Measurements from ENCODE around the gene ZCCHC4.

Gene ZCCHC4

GRCh38 chr4:25291158-25291733 is 21.3 kb upstream of the ZCCHC4 start:
- H3K79me2 ChIP-seq (ENCODE audit: insufficient read depth, low read length) = no peaks in the 10 kb centered on the region

GRCh38 chr4:25297528-25298242 is 14.9 kb upstream of the ZCCHC4 start:
- no peaks in the 10 kb centered on the region for H3K36me3 ChIP-seq (ENCODE audit: insufficient read depth, low read length)
- H3K4me1 ChIP-seq (ENCODE audit: insufficient read depth, low read length) = no peaks in the 10 kb centered on the region
- H4K20me1 ChIP-seq (ENCODE audit: insufficient read depth, low read length) = no peaks in the 10 kb centered on the region
- no peak for ATAC-seq (ENCODE audit: insufficient read depth, low read depth)
- H2AFZ ChIP-seq (ENCODE audit: low read depth, low read length) = no peak overlapping the region
- H3K27ac ChIP-seq (ENCODE audit: low read length) = no peak overlapping the region
- no peak overlapping the region for H3K4me2 ChIP-seq (ENCODE audit: insufficient read depth, low read length)
- no peaks in the 10 kb centered on the region for H3K27me3 ChIP-seq (ENCODE audit: insufficient read depth, low read length, poor library complexity)
- H3K4me3 ChIP-seq (ENCODE audit: low read depth in 1 of 2, low read length in 2 of 2) = no peak overlapping the region
- H3K9me3 ChIP-seq (ENCODE audit: insufficient read depth, low read length, severe bottlenecking) = no peaks in the 10 kb centered on the region
- H3K9ac ChIP-seq (ENCODE audit: low read depth, low read length) = no peak overlapping the region
- no peaks in the 10 kb centered on the region for H3K79me2 ChIP-seq (ENCODE audit: insufficient read depth, low read length)
- no peak for TF ChIP-seq CTCF (IDR thresholded peaks at IDR 0.05; ENCODE audit: borderline replicate concordance, extremely low read depth, low read length, poor library complexity, severe bottlenecking)
- TF ChIP-seq EZH2 (IDR thresholded peaks at IDR 0.05; ENCODE audit: borderline replicate concordance, low read depth, low read length, severe bottlenecking) = no peak
- DNase-seq = no peak

More at GRCh38 chr4:25291158-25291733, 21.3 kb upstream of the ZCCHC4 start:
- ATAC-seq (ENCODE audit: insufficient read depth, low read depth) (no peak), DNase-seq (no peak)
- no peaks in the 10 kb centered on the region for H3K4me1 ChIP-seq (ENCODE audit: insufficient read depth, low read length)
- H3K9me3 ChIP-seq (ENCODE audit: insufficient read depth, low read length, severe bottlenecking) = no peaks in the 10 kb centered on the region
- no peak overlapping the region for H3K4me2 ChIP-seq (ENCODE audit: insufficient read depth, low read length)
- H3K27ac ChIP-seq (ENCODE audit: low read length) = no peak overlapping the region
- no peak overlapping the region for H2AFZ ChIP-seq (ENCODE audit: low read depth, low read length)
- no peaks in the 10 kb centered on the region for H3K36me3 ChIP-seq (ENCODE audit: insufficient read depth, low read length)
- H3K27me3 ChIP-seq (ENCODE audit: insufficient read depth, low read length, poor library complexity) = no peaks in the 10 kb centered on the region
- TF ChIP-seq EZH2 (IDR thresholded peaks at IDR 0.05; ENCODE audit: borderline replicate concordance, low read depth, low read length, severe bottlenecking) (no peak), CTCF (IDR thresholded peaks at IDR 0.05; ENCODE audit: borderline replicate concordance, extremely low read depth, low read length, poor library complexity, severe bottlenecking) (no peak)
- H3K4me3 ChIP-seq (ENCODE audit: low read depth in 1 of 2, low read length in 2 of 2) = no peak overlapping the region
- no peaks in the 10 kb centered on the region for H4K20me1 ChIP-seq (ENCODE audit: insufficient read depth, low read length)
- no peak overlapping the region for H3K9ac ChIP-seq (ENCODE audit: low read depth, low read length)

GRCh38 chr4:25299476-25300203 is 12.9 kb upstream of the ZCCHC4 start:
- ATAC-seq (ENCODE audit: insufficient read depth, low read depth) = no peak
- Histone ChIP-seq H3K27me3 (ENCODE audit: insufficient read depth, low read length, poor library complexity) (no peaks in the 10 kb centered on the region), H3K27ac (ENCODE audit: low read length) (no peak overlapping the region), H3K4me3 (ENCODE audit: low read depth in 1 of 2, low read length in 2 of 2) (no peak overlapping the region), H3K4me2 (ENCODE audit: insufficient read depth, low read length) (no peak overlapping the region), H3K79me2 (ENCODE audit: insufficient read depth, low read length) (no peaks in the 10 kb centered on the region), H3K9me3 (ENCODE audit: insufficient read depth, low read length, severe bottlenecking) (no peaks in the 10 kb centered on the region), H3K4me1 (ENCODE audit: insufficient read depth, low read length) (no peaks in the 10 kb centered on the region), H2AFZ (ENCODE audit: low read depth, low read length) (no peak overlapping the region), H3K9ac (ENCODE audit: low read depth, low read length) (no peak overlapping the region), H3K36me3 (ENCODE audit: insufficient read depth, low read length) (no peaks in the 10 kb centered on the region), H4K20me1 (ENCODE audit: insufficient read depth, low read length) (no peaks in the 10 kb centered on the region)
- DNase-seq = no peak
- TF ChIP-seq EZH2 (IDR thresholded peaks at IDR 0.05; ENCODE audit: borderline replicate concordance, low read depth, low read length, severe bottlenecking) (no peak), CTCF (IDR thresholded peaks at IDR 0.05; ENCODE audit: borderline replicate concordance, extremely low read depth, low read length, poor library complexity, severe bottlenecking) (no peak)
